GM19438 (cell line): ENCODE results near the gene COL5A1.

Experiments
- ATAC-seq: cut with Tn5 transposase; IDR thresholded peaks from one replicate; pipeline ENCODE4 v1.9.1; 2021; ENCODE audit warnings: low read depth; ENCODE audit not compliant: unreplicated experiment

COL5A1 gene

GRCh38 chr9:134606951-134607731 is 34.5 kb upstream of the COL5A1 start:
- ATAC-seq, result no peak

DNA sequence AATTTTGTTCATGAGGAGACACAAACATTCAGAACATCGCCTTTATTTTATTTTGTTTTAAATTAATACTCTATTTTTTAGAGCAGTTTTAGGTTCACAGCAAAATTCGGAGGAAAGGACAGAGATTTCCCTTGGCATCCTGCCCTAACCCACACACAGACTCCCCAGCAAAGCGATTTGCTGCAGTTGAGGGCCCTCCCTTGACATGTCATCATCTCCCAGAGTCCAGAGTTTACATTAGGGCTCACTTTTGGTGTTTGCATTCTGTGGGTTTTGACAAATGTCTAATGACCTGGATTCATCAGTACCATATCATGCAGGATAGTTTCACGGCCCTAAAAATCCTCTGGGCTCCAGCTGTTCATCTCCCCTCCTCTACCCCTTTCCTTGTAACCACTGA is 33.6 kb upstream of the COL5A1 start:
- no peak for ATAC-seq

- no peak for ATAC-seq
Observed at GRCh38 chr9:134611046-134611445, 30.6 kb upstream of the COL5A1 start.

GRCh38 chr9:134612309-134612708 is 29.3 kb upstream of the COL5A1 start:
- ATAC-seq, result no peak

- ATAC-seq, result no peak
Observed at GRCh38 chr9:134612715-134613114, 28.9 kb upstream of the COL5A1 start.

DNA sequence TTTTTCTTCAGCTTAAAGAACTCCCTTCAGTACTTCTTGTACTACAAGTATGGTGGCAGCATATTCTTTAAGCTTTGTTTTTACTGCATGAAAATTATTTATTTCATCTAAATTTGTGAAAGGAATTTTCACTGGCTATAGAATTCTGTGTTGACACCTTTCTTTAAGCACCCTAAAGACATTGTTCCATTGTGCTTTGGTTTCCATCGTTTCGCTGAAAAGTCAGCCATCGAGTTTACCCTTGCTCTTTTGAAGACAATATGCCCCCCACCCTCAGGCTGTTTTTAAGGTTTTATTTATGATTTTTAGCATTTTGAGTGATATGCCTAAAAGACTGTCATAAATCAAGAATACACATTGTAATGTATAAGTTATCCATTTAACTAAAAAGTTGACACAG is 27.3 kb upstream of the COL5A1 start:
- no peak for ATAC-seq

GRCh38 chr9:134616341-134616740 is 25.3 kb upstream of the COL5A1 start:
- no peak for ATAC-seq

DNA sequence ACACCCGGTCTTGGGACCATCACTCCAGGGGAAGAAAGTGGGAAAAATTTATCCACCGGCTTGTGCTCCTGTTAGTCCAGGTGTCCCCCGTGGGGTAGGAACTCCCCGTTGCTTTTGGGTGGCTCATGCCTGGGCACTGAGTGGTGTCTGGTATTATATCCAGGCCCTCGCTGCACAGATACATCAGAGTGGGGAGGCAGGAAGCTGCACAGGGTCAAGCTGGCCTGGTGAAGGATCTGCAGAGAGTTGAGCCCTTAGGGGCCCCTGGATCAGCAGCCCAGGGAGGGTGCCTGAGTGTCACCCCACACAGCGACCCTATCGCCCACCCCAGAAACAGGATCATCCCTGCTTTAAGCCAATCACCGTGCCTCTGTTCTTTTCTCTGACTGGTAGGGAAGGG is 24.4 kb upstream of the COL5A1 start:
- ATAC-seq, result no peak

DNA sequence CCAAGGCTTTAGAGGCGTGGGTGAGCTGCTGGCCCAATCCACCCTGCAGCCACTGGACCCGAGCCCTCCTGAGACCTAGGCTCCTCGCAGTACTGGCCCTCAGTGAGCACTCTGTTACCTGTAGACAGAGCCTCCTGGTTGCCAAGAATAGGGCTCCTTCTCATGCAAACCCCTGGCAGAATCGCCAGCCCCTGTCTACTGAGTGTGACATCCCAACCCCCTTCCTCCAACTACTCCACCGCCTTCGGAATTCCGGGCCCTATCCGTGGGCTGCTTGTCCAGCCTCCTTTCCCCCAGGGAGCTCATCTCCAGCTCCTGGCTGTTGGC is 23.8 kb upstream of the COL5A1 start:
- ATAC-seq, result no peak

DNA sequence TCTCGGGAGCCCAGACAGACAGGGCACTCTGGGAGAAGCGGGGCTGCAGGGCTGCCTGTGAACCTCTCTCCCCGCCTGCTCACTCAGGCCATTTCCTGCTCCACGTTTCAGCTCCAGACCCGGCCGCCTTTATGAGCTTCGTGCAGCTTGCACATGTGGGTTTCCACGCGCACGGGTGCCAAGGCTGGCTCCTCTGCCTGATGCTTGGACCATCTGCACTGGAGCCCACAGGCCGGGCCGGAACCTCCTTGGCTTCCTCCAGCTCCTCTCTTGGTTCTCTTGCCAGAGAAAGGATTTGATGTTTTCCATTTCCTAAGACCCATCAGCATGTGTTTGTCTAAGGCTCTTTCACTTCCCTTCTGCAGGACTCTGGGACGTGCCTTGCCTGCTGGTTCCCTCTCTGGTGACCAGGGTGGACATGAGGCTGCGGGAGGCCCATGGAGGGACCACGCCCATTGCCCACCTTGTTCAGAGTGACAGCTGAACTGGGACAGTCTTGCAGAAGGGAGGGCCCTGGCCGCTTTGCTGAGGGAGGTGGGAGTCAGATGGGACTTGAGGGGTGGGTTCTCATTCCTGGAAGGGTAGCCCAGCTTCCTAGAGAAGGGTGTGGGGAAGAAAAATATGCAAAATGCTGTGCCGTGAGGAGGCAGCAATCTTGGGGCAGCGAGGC is 23.3 kb upstream of the COL5A1 start:
- ATAC-seq, result no peak

GRCh38 chr9:134618833-134619447 is 22.7 kb upstream of the COL5A1 start:
- ATAC-seq, result no peak

- ATAC-seq, result no peak
Observed at GRCh38 chr9:134619448-134619982, 22.1 kb upstream of the COL5A1 start.

GRCh38 chr9:134619983-134620661 is 21.5 kb upstream of the COL5A1 start:
- no peak for ATAC-seq

- ATAC-seq, result no peak
Observed at GRCh38 chr9:134620751-134621557, 20.6 kb upstream of the COL5A1 start.

DNA sequence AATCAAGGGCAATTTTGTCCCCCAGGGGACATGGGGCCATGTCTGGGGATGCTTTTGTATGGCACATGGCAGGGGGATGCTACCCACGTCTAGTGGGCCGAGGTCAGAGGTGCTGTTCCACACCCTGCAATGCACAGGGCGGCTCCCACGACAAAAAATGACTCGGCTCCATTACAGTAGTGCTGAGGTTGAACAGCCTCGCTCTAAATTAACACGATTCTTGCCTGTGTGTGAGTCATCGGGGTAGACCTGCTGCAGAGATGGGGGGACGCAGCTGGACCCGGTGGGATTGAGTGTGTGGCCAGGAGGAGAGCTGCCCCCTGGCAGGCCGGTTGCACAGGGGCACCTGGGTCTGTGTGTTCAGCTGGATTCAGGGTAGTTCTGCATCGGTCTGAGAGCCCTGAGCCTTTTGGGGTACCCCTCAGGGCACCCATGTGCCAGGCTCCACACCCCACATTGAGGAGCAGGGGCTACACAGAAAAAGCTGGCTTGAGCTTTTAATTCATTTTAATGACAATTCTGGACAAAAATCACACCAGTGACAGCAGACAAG is 20.0 kb upstream of the COL5A1 start:
- no peak for ATAC-seq

GRCh38 chr9:134622896-134623257 is 18.7 kb upstream of the COL5A1 start:
- ATAC-seq, result no peak

DNA sequence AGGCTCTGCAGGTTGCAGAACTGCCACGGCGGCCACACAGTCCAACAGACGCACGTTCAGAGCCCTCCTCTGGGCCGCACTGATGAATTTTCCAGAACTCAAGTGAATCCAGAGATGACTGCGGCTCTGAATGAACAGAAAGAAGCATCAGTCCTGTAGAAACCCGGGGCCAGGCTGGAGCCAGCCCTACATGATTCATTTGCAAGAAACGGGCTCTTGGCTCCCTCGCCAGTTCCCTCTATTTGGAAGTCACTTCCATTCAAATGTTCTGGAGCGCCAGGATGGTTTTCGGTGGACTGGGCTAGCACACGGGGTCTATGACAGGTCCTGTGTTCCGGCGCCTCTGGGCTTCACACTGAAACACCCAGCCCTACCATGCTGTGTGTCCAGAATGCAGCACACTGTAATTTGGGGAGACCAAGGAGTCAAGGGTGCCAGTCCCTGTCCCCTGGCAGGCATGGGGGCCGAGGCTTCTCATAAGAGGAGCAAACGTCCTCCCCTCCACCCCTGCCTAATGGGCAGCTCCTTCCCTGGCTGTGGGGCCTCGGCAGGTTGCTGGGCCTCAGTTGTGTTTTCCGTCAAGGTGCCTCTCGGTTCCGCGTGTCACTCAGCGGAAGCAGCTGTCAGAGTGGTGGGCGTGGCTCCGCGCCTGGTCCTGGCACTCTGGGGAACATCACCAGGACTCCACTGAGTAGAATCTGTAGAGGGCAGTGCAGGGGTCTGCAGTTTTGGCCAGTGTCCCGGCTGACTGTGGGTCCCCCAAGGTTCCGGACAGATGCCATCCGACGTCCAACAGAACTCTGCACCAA is 18.1 kb upstream of the COL5A1 start:
- no peak for ATAC-seq

GRCh38 chr9:134624137-134624591 is 17.4 kb upstream of the COL5A1 start:
- no peak for ATAC-seq

GRCh38 chr9:134624621-134625181 is 16.9 kb upstream of the COL5A1 start:
- ATAC-seq, result no peak
